BJ (cell line): ENCODE measurements around the gene ACVR2B. TPM values are rescaled to one million over a fixed set of nuclear protein-coding genes. Genes with fewer than 3 reads are reported as not detected.

Source experiments
- CTCF ChIA-PET: fragments of 350-600 bp; formaldehyde crosslinking; extraction: SDS; loops from one replicate; lab custom pipeline; 2021; ENCODE audit warnings: antibody characterized with exemption, inconsistent platforms; lab: Yijun Ruan, JAX
- POLR2A ChIA-PET: fragments of 300-600 bp; sonication (Branson Sonifier 250); formaldehyde crosslinking; extraction: SDS; loops from one replicate; lab custom pipeline; 2021; ENCODE audit warnings: antibody characterized with exemption; lab: Charles Lee
- DNase-seq: peaks from one replicate; pipeline ENCODE4 v3.0.0-alpha.2; 2011; ENCODE audit warnings: low read depth
- H3K27me3 ChIP-seq: 2 replicates; pipeline ENCODE4 v1.6.0; 2011; ENCODE audit warnings: low read length; ENCODE audit not compliant: control insufficient read depth, insufficient read depth
- H3K36me3 ChIP-seq: 2 replicates; pipeline ENCODE4 v1.5.1; 2011; ENCODE audit warnings: low read length; ENCODE audit not compliant: control insufficient read depth, insufficient read depth
- H3K4me3 ChIP-seq: 2 replicates; pipeline ENCODE4 v1.5.1; 2011; ENCODE audit warnings: low read depth, mild to moderate bottlenecking, control low read depth, low read length
- polyA plus RNA-seq: library from polyadenylated mRNA; depleted of rRNA; stranded (reverse); fragments of >200 nt; gene quantifications from 2 replicates; pipeline ENCODE4 v1.2.3, GENCODE V29; 2011; rRNA removed
- small RNA-seq: library from RNA; depleted of rRNA; stranded (forward); fragments of <200 nt; gene quantifications from one replicate; pipeline ENCODE3, GENCODE V24; 2012; ENCODE audit warnings: low replicate concordance, low read depth; ENCODE audit not compliant: insufficient read length
- TF ChIP-seq, protein P1 (sequence below): IDR thresholded peaks from 2 replicates; pipeline ENCODE4 v1.5.1; 2011; ENCODE audit warnings: low read depth, mild to moderate bottlenecking, control low read depth, inconsistent platforms, low read length, moderate library complexity; ENCODE audit not compliant: insufficient read depth

The ACVR2B gene
- polyA plus RNA-seq, 1 experiment, result 1.6 TPM

DNA sequence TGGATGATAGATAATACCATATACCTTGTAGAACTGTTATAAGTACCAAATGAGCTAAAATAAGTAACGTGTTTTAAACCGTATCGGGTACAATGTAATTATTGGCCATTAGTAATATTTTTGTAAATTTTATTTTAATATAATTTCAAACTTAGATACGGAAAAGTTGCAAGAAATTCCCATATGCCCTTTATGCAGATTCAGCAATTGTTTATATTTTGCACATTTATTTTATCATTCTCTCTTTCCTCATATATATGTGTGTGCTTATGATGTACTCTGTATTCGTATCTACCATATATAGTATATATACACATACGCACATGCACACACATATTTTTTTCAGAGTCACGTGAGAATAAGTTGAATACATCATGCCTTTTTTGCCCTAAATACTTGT lies 80.9 kb downstream of the ACVR2B start:
- ChIA-PET POLR2A (no interaction called here), CTCF (interaction anchor here (1.2 to 4.0 kb wide), 2 partner anchors 13 to 309 kb away, joined by 4 to 17 read pairs; no protein-coding TSS in a partner anchor)
- Histone ChIP-seq H3K27me3 (no peaks in the 10 kb centered on the region), H3K4me3 (no peak overlapping the region), H3K36me3 (no peaks in the 10 kb centered on the region)
- TF ChIP-seq, protein P1, sequence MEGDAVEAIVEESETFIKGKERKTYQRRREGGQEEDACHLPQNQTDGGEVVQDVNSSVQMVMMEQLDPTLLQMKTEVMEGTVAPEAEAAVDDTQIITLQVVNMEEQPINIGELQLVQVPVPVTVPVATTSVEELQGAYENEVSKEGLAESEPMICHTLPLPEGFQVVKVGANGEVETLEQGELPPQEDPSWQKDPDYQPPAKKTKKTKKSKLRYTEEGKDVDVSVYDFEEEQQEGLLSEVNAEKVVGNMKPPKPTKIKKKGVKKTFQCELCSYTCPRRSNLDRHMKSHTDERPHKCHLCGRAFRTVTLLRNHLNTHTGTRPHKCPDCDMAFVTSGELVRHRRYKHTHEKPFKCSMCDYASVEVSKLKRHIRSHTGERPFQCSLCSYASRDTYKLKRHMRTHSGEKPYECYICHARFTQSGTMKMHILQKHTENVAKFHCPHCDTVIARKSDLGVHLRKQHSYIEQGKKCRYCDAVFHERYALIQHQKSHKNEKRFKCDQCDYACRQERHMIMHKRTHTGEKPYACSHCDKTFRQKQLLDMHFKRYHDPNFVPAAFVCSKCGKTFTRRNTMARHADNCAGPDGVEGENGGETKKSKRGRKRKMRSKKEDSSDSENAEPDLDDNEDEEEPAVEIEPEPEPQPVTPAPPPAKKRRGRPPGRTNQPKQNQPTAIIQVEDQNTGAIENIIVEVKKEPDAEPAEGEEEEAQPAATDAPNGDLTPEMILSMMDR, result no peak
- no peak for DNase-seq

DNA sequence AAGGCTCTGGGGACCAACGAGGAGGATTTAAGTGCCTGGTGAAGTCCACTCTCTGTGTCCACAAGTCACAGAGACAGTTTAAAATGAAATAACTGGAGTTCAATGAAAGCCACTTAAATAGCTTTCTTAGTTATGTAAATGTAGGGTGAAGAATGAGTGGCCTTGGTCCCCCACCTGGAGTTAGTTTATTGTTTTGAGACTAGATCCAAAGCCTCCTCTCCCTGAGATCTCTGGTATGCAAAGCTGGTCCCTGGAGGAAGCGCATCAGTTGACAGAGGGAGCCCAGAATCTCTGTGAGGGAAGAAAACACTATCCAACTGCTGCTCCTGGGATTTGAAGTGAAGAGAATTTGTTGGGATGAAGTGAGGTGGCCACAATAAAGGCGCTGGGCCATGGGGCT lies 83.0 kb downstream of the ACVR2B start:
- Histone ChIP-seq H3K36me3 (no peaks in the 10 kb centered on the region), H3K27me3 (no peaks in the 10 kb centered on the region), H3K4me3 (no peak overlapping the region)
- no peak for DNase-seq
- POLR2A ChIA-PET, result no interaction called here
- TF ChIP-seq, protein P1, result no peak
- CTCF ChIA-PET, result interaction anchor here (1.4 to 3.8 kb wide), 3 partner anchors 12 to 115 kb away, joined by 3 to 23 read pairs (median 6); no protein-coding TSS in a partner anchor

DNA sequence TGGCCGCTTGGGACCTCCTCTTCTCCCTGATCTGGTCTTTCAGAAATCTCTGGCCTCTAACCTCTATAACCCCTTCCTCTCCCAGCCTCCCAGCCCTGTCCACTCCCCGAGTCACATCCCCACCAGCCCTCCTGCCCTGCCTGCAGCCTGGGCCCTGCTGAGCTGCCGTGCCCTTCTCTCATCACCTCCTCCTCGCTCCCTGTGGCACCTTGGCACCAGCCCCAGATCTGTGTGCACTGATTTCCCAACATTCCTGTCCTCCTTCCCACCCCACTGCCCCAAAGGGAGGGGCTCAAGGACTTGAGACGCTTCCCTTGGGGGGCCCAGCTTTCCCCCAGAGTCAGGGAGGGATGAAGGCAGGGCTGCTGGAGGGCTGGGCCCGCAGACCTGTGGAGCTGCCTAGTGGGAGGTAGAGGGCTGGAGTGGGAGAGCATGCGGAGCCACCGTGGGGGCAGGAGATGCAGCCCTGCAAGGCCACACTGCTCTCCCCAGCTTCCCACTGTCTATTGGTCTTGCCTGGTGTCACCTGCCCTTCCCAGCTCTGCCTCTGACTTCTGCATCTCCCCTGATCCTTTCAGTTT lies 85.2 kb downstream of the ACVR2B start:
- H3K4me3 ChIP-seq, result no peak overlapping the region
- no peaks in the 10 kb centered on the region for H3K27me3 ChIP-seq
- CTCF ChIA-PET, result interaction anchor here (3.8 kb wide), 1 partner anchor 18 kb away, joined by 23 read pairs; no protein-coding TSS in a partner anchor
- POLR2A ChIA-PET, result no interaction called here
- TF ChIP-seq, protein P1, result no peak
- H3K36me3 ChIP-seq, result no peaks in the 10 kb centered on the region
- DNase-seq, result no peak

DNA sequence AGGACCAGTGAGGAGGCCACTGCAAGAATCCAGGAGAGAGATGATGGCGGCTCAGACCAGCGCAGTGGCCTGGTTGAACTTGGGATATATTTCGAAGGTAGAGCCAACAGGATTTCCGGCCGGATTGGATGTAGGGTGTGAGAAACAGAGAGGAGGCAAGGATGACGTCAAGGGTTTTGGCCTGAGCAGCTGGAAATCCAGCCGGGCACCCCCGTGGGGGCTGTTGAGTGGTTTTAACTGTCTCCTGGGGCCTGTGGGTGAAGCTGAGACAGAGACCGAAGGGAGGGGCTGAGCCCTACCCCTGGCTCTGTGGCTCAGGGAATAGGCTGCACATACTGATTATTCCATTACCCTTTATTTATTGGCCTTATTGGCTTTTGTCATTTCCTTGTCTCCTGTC lies 88.1 kb downstream of the ACVR2B start:
- H3K27me3 ChIP-seq, result peaks cover 2% of the 10 kb centered on the region; the same call in 1 of the 2 replicates
- CTCF ChIA-PET, result interaction anchor here (1.2 kb wide), 1 partner anchor 21 kb away, joined by 3 read pairs; no protein-coding TSS in a partner anchor
- no peak overlapping the region for H3K4me3 ChIP-seq
- no peaks in the 10 kb centered on the region for H3K36me3 ChIP-seq
- POLR2A ChIA-PET, result no interaction called here
- TF ChIP-seq, protein P1, result no peak
- no peak for DNase-seq

Small RNA genes lying within 50 kb of the gene (small RNA-seq; reads per million reads assigned to genes)
- not detected for gene RF00019

Other genes with a start within 250 kb of the ACVR2B start
- 0.13 and 0.15 TPM in 2 replicates for gene SLC22A13, start 188.1 kb upstream of the ACVR2B start, polyA plus RNA-seq
- 0.15 and 0.33 TPM in 2 replicates for gene SLC22A14, start 171.6 kb upstream of the ACVR2B start, polyA plus RNA-seq
- 3.0 and 3.2 TPM in 2 replicates for gene XYLB, start 107.1 kb upstream of the ACVR2B start, polyA plus RNA-seq
- 7.5 and 11.8 TPM in 2 replicates for gene EXOG, start 42.5 kb downstream of the ACVR2B start, polyA plus RNA-seq
- gene SCN5A, start 195.8 kb downstream of the ACVR2B start, polyA plus RNA-seq, result 0.33 and 0.74 TPM in 2 replicates